ENCODE measurements around the gene GALR1. TPM values are rescaled to one million over a fixed set of nuclear protein-coding genes. Genes with fewer than 3 reads are reported as not detected.
"Not testable (repeated sequence)": the region's sequence is repeated elsewhere in the genome, so short reads cannot be mapped to it uniquely, and the experiment has no call there.

Gene GALR1
- total and polyA plus RNA-seq, 2 experiments from 2014 or later = not detected

DNA sequence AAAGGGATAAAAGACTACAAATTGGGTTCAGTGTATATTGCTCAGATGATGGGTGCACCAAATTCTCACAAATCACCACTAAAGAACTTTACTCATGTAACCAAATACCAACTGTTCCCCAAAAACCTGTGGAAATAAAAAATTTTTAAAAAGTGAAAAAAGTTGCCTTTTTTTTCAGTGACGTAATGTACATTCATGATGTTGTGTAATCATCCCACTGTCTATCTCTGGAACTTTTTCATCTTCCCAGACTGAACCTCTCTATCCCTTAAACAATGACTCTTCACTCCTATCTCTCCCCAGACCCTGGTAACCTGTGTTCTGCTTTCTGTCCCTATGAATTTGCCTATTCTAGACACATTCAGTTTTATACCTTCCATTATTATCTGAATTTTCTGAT lies 19.0 kb upstream of the GALR1 start:
- no peak overlapping the region for H3K27ac ChIP-seq
- no peak for DNase-seq (ENCODE audit: low read depth in 1 of 2, low spot score in 1 of 2)
- no peaks in the 10 kb centered on the region for H3K27me3 ChIP-seq
- no peaks in the 10 kb centered on the region for H3K36me3 ChIP-seq
- H3K4me3 ChIP-seq = no peak overlapping the region
- no peaks in the 10 kb centered on the region for H3K4me1 ChIP-seq (ENCODE audit: low read depth)
- TF ChIP-seq, protein P1, sequence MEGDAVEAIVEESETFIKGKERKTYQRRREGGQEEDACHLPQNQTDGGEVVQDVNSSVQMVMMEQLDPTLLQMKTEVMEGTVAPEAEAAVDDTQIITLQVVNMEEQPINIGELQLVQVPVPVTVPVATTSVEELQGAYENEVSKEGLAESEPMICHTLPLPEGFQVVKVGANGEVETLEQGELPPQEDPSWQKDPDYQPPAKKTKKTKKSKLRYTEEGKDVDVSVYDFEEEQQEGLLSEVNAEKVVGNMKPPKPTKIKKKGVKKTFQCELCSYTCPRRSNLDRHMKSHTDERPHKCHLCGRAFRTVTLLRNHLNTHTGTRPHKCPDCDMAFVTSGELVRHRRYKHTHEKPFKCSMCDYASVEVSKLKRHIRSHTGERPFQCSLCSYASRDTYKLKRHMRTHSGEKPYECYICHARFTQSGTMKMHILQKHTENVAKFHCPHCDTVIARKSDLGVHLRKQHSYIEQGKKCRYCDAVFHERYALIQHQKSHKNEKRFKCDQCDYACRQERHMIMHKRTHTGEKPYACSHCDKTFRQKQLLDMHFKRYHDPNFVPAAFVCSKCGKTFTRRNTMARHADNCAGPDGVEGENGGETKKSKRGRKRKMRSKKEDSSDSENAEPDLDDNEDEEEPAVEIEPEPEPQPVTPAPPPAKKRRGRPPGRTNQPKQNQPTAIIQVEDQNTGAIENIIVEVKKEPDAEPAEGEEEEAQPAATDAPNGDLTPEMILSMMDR (IDR thresholded peaks at IDR 0.05; ENCODE audit: low read depth, low read length) = no peak
- H3K9me3 ChIP-seq (ENCODE audit: low read depth) = no peaks in the 10 kb centered on the region

DNA sequence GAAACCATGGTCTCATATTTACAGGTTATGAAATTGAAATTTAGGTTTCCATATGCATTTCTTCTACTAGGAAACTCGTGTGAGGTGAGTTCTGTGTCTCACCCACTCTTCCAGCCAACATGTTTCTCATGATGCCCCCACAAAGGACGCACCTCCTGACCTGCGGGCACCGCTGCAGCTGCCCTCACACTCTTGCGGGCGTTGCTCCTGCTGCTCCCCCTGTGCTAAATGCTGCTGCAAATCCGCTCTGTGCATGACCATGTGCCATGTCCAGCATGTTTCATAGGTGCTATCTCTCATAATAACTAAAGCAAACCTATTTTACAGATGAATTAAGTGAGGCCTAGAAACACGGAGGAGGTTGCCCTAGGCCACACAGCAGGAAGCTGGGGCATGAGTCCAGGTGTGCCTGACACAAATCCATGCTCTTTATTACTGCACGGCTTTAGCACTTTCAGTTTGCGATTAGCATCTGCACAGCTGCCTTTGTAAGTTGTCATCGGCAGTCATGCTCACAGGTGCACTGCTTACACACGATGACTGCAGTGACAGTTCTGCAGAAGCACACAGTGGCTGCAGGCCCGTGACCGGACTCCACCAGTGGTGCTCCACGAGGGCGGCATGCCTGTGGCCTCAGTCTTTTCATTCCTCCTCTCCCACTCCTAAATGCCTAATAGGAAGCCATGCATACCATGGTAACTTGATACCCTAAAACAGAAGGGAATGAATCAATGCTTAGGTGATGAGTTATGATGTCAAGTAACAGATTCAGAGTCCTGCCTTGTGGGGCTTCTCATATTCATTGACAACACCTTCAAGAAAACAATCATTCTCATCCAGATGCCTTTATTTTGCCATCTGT lies 14.9 kb upstream of the GALR1 start:
- TF ChIP-seq, protein P1 (IDR thresholded peaks at IDR 0.05; ENCODE audit: low read depth, low read length) = no peak
- Histone ChIP-seq H3K4me1 (ENCODE audit: low read depth) (no peaks in the 10 kb centered on the region), H3K9me3 (ENCODE audit: low read depth) (peaks cover 2% of the 10 kb centered on the region), H3K27me3 (no peaks in the 10 kb centered on the region), H3K27ac (no peak overlapping the region), H3K36me3 (no peaks in the 10 kb centered on the region), H3K4me3 (no peak overlapping the region)
- no peak for DNase-seq (ENCODE audit: low read depth in 1 of 2, low spot score in 1 of 2)

DNA sequence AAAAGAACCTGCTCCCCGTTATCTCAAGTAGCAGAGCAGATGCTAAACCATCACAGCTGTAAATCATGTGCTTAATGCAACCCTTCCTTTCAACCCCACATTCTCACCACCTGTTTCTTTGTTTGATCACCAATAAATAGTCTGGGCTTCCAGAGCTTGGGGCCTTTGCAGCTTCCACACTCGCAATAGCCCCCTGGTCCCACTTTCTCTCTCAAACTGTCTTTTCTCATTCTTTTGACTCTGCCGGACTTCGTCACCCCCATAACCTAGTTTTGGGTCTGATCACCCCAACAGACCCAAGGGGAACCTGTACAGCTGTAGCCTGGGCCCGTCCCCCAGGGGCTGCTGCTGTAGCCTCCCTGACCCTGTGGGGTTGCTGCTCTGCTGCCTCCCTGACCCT lies 10.4 kb upstream of the GALR1 start:
- H3K27ac ChIP-seq; H3K4me1 ChIP-seq (ENCODE audit: low read depth); H3K4me3 ChIP-seq; H3K36me3 ChIP-seq; H3K9me3 ChIP-seq (ENCODE audit: low read depth); H3K27me3 ChIP-seq; DNase-seq (ENCODE audit: low read depth in 1 of 2, low spot score in 1 of 2): not testable (repeated sequence)

DNA sequence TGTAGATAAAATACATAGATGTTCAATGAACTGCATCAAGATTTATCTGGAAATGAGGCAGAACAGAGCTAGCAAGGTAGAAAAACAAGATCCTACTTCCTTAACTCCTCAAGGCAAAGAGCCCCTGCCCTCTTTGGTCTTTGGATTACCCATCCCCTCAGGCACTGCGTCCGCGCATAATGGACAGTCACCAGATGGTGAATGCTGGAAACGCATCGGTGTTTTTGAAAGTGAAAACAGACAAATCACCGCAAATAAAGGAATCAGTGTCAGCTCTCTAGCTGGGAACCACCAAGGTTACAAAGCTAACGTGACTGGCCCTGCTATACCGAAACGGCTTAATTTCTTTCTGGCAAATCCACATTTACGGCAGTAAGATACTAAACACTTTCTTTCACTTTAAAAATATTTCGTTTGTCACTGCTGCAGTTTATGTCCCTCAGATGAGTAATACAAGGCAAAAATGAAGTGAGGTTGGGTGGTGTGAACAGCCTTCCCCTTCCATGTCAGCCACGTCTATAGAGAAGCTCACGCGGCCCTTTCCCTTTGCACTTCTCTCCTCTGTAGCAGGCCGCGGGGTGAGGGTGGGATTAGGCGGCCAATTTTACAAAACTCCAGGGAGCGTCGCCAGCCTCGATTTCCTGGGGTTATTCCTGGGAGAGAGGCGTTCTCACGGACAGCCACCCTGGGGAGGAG lies 627 bp upstream of the GALR1 start:
- Histone ChIP-seq H3K4me1 (ENCODE audit: low read depth) (no peaks in the 10 kb centered on the region), H3K27ac (no peak overlapping the region), H3K36me3 (no peaks in the 10 kb centered on the region), H3K4me3 (peak overlapping the region; percentile 32), H3K9me3 (ENCODE audit: low read depth) (no peaks in the 10 kb centered on the region), H3K27me3 (peaks cover 71% of the 10 kb centered on the region)
- DNase-seq (ENCODE audit: low read depth in 1 of 2, low spot score in 1 of 2) = no peak
- TF ChIP-seq, protein P1 (IDR thresholded peaks at IDR 0.05; ENCODE audit: low read depth, low read length) = no peak

DNA sequence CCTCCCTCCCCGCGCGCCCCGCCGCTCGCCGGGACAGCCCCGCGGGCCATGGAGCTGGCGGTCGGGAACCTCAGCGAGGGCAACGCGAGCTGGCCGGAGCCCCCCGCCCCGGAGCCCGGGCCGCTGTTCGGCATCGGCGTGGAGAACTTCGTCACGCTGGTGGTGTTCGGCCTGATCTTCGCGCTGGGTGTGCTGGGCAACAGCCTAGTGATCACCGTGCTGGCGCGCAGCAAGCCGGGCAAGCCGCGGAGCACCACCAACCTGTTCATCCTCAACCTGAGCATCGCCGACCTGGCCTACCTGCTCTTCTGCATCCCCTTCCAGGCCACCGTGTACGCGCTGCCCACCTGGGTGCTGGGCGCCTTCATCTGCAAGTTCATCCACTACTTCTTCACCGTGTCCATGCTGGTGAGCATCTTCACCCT lies 865 bp downstream of the GALR1 start:
- no peaks in the 10 kb centered on the region for H3K4me1 ChIP-seq (ENCODE audit: low read depth)
- DNase-seq (ENCODE audit: low read depth in 1 of 2, low spot score in 1 of 2) = no peak
- no peaks in the 10 kb centered on the region for H3K36me3 ChIP-seq
- H3K27ac ChIP-seq = no peak overlapping the region
- peak overlapping the region; percentile 32 for H3K4me3 ChIP-seq
- peaks cover 86% of the 10 kb centered on the region for H3K27me3 ChIP-seq
- H3K9me3 ChIP-seq (ENCODE audit: low read depth) = no peaks in the 10 kb centered on the region
- TF ChIP-seq, protein P1 (IDR thresholded peaks at IDR 0.05; ENCODE audit: low read depth, low read length) = no peak

Data from cardiac muscle cell (in vitro differentiated cells and primary cell).